Stimulated activated CD4-positive, alpha-beta T cell treated with anti-CD3 and anti-CD28 coated beads, Interleukin-12 subunit alpha, Interleukin-12 subunit beta, amount 100 ng/mL, for 24 hours (primary cell): Measurements from ENCODE around the gene SYTL1.

Experiments used
- DNase-seq, 2 experiments: peaks; one replicate each; pipeline ENCODE4 v3.0.0-alpha.2; 2020; ENCODE audit warnings: low read depth in 2 of 2

SYTL1 gene

DNA sequence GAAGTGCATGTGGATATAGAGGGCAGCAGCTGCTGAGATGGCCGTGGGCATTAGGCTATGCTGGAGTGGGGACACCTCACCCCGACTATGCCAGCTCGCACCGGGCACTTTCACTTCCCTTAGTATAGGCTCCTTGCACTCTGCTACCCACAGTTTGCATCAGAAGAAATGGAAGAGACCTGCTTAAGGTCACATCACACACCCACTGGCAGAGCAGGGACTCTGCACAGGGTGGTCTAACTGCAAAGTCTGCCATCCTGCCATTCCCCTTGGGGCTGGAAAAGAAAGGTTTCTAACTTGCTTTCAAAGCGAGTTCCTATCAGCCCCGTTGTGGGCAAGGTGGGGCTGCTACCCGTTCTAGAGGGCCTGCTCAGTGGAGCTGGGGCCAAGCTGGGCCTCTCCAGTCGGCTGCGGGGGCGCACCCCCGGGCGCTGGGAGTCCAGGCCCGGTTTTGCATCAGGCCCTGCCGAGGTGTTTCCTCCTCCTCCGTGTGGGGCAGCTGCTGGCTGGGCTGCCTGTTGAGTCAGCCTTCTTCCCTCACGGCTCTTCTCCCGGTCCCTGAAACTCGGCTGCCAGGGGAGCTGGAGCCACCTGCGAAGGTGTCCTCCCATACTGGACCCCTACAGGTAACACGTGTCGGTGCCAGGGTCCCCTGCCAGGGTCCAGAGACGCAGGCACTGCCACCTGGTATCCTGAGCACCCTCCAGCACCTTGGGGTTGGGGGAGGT, at the start of gene SYTL1:
Gene SYTL1, plus strand, starts transcription at position 498 of the 728 bp plus-strand sequence. CDS start 3,313 bp downstream, outside the sequence.
- DNase-seq, result peak in 1 of 2 experiments; percentile 49

- no peak for DNase-seq
Measured at GRCh38 chr1:27292106-27292505, 49.7 kb upstream of the SYTL1 start.

GRCh38 chr1:27293915-27294314, 47.9 kb upstream of the SYTL1 start:
- no peak for DNase-seq

DNA sequence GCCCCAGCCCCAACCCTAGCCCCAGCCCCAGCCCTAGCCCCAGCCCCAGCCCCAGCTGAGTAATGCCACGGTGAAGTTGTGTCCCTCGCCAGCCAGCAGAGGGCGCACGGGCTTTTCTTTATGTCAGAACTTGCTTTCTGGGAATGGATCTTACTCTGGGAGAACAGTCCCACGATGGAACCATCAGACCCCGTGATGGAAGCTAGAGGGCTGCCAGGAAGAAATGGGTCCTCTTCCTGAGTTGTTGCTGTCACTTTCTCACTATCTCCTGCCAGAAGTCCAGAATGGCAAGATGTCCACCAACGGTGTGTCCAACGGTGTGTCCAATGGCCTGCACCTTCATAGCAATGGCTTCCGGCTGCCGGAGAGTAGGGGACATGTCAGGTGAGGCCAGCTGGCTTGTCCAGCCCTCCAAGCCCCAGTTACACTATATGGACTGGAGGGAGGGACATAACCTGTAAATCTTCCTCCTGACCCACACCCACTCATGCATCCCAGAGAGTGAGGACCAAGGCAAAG, 45.0 kb upstream of the SYTL1 start:
- DNase-seq, result peak; percentile 51 to 66

GRCh38 chr1:27297903-27298302, 43.9 kb upstream of the SYTL1 start:
- DNase-seq, result no peak

DNA sequence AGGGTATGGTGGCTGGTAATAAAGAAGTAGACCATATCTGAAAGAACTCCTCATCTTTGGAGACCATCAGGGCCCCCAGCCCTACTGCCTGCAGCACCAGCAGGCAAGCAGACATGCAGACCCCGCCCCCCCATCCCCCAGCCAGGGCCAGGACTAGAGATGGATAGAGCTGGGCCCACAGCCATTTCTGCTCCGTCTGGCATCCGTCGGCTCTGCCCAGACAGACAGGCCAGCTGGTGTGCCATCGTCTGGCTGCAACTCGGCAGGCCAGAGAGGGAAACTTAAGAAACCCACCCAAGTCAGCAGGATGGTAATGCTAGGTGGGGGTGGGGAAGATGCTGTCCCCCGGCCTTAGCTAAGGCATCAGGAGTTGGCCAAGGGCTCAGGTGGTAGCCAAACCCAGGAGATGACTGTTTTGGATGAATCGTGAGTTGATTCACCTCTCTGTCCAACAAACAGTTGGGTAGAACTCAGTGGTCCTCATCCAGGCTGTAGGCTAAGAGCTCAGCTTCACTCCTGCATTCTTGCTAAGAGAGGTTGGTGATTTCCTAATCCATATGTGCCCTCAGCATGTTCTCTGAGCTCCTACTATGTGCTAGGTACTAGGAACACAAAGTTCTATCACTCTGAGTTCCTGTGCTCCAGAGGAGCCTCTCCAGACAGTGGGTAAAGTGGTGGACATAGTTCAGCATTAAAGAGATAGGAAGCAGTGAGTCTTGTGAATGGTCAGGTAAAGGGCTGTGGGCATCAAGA, 43.0 kb upstream of the SYTL1 start:
- DNase-seq, result no peak

- DNase-seq, result no peak
Measured at GRCh38 chr1:27299385-27300271, 42.2 kb upstream of the SYTL1 start.

GRCh38 chr1:27300341-27301051, 41.3 kb upstream of the SYTL1 start:
- peak; percentile 60 to 63 for DNase-seq

DNA sequence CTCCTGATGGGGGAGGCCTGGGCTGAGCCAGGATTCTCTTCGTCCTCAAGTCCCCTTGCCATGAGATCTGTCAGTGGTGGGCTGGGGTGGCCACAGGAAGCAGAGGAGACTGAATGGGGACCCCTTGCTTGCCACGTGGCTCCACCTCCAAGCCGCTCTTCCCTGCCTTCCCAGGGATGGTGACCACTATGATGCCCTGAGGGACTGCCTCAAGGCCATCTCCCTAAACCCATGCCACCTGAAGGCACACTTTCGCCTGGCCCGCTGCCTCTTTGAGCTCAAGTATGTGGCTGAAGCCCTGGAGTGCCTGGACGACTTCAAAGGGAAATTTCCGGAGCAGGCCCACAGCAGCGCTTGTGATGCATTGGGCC, 40.8 kb upstream of the SYTL1 start:
- no peak for DNase-seq

- no peak for DNase-seq
Measured at GRCh38 chr1:27301582-27302199, 40.1 kb upstream of the SYTL1 start.

GRCh38 chr1:27302612-27303011, 39.2 kb upstream of the SYTL1 start:
- DNase-seq, result no peak

DNA sequence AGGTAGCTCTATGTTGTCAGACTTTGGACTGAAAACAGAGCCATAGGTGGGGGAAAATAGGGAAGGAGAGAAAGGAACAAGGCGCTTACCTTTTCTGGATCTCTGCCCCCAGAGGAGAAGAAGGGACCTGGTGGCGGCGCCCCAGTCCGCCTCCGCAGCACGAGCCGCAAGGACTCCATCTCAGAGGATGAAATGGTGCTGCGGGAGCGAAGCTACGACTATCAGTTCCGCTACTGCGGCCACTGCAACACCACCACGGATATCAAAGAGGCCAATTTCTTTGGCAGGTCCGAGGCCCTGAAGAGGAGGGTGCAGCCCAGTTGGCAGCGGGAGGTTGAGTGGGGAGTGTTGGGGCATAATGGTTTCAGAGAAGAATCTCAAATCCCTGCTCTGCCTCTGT, 38.3 kb upstream of the SYTL1 start:
- DNase-seq, result no peak

DNA sequence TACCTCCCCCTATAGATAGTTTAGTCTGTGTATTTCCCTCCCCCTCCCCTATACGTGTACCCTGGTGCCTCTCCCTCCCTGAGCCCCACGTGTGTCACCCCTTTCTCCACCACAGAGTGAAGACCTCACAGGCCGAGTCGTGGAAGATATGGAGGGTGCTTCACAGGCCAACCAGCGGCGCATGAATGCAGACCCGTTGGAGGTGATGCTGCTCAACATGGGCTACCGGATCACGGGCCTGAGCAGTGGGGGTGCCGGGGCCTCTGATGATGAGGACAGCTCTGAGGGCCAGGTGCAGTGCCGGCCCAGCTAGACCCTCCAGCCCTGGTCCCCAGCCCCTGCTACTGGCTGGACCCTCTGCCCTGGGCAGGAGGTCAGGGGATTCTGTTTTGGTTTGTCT, 35.8 kb upstream of the SYTL1 start:
- DNase-seq, result no peak

GRCh38 chr1:27306892-27307761, 34.7 kb upstream of the SYTL1 start:
- DNase-seq, result no peak

- DNase-seq, result no peak
Measured at GRCh38 chr1:27307874-27308598, 33.8 kb upstream of the SYTL1 start.

DNA sequence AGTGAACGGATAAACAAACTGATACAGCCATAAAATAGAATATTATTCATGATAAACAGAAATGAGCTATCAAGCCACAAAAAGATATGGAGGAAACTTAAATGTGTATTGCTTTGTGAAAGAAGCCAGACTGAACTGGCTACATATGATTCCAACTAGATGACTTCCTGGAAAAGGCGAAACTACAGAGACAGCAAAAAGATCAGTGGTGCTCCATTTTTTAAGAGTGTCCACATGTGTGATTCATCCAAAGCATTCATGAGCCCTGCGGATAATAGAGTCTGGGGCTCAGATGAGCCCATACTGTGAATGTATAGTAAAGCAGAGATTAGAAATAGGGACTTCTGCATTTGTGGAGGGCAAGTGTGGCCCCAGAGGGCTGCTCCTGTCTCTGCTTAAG, 27.7 kb upstream of the SYTL1 start:
- DNase-seq, result no peak

DNA sequence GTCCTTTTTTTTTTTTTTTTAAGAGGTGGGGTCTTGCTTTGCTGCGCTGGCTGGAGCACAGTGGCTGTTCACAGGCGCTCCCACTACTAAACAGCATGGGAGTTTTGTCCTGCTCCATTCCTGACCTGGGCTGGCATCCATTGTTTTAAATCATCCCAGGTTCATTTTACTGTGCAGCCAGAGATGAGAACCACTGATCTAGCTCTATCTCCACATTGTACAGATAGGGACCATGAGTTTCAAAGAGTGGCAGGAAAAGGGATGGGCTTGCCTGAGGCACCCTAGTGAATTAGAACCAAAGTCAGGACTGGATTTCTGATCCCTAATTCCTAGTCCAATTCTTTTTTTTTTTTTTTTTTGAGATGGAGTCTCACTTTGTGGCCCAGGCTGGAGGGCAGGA, 27.1 kb upstream of the SYTL1 start:
- DNase-seq, result no peak

GRCh38 chr1:27316860-27317259, 25.0 kb upstream of the SYTL1 start:
- no peak for DNase-seq

- DNase-seq, result no peak
Measured at GRCh38 chr1:27318136-27318535, 23.7 kb upstream of the SYTL1 start.
